Liver (tissue), 3 donors: ENCODE measurements around the gene TMEM59.

Experiments
- CTCF ChIP-seq: fragments of 150-350 bp; IDR thresholded peaks from 2 replicates; pipeline ENCODE4 v1.5.1; 2017; ENCODE audit warnings: improper control_type of control experiment, low read depth, low read length; ENCODE audit not compliant: missing input control
- EGR1 ChIP-seq, 2 donors: IDR thresholded peaks; 2 replicates each; pipeline ENCODE4 v1.6.1; 2016 to 2018; ENCODE audit warnings: antibody characterized with exemption in 2 of 2, low read depth in 2 of 2
- MAX ChIP-seq: IDR thresholded peaks from 2 replicates; pipeline ENCODE4 v1.6.1; 2016; ENCODE audit warnings: antibody characterized with exemption
- RAD21 ChIP-seq, 2 donors: IDR thresholded peaks; 2 replicates each; pipeline ENCODE4 v1.6.1; 2016; ENCODE audit warnings: antibody characterized with exemption in 2 of 2, mild to moderate bottlenecking in 2 of 2
- SP1 ChIP-seq: IDR thresholded peaks from 2 replicates; pipeline ENCODE4 v1.6.1; 2018; ENCODE audit warnings: antibody characterized with exemption, mild to moderate bottlenecking
- TAF1 ChIP-seq: conservative IDR thresholded peaks from 2 replicates; pipeline ENCODE4 v1.6.1; 2016; ENCODE audit warnings: antibody characterized with exemption, mild to moderate bottlenecking
- donor health status: healthy.
- donor health status: healthy.

- no peak for TF ChIP-seq TAF1
- no peak for TF ChIP-seq CTCF
- no peak for TF ChIP-seq SP1
- no peak for TF ChIP-seq MAX
- no peak for TF ChIP-seq EGR1 (IDR thresholded peaks at IDR 0.05; ENCODE audit: low read depth in 2 of 2)
- TF ChIP-seq RAD21 (IDR thresholded peaks at IDR 0.05), result no peak
Observed at GRCh38 chr1:54096877-54097240, 43.9 kb upstream of the TMEM59 start.
